HG03066 (cell line): ENCODE results near the gene TIAM1.
A peak's percentile ranks its signal among the peaks of the same experiment; 100 is the strongest.

ENCODE experiments used
- ATAC-seq: cut with Tn5 transposase; IDR thresholded peaks from one replicate; pipeline ENCODE4 v1.9.1; 2021; ENCODE audit warnings: low read depth; ENCODE audit not compliant: unreplicated experiment

The TIAM1 gene

GRCh38 chr21:31343680-31344480 is at the start of gene TIAM1:
Gene TIAM1, minus strand, starts transcription at chr21:31344261. Its CDS starts 77,289 bp downstream, at chr21:31266972.
- ATAC-seq = peak; percentile 54

- no peak for ATAC-seq
These were observed 43.6 kb upstream of the TIAM1 start for GRCh38 chr21:31387560-31388186.

GRCh38 chr21:31386006-31386405 is 41.9 kb upstream of the TIAM1 start:
- no peak for ATAC-seq

- ATAC-seq = no peak
These were observed 39.7 kb upstream of the TIAM1 start for GRCh38 chr21:31383770-31384169.

- no peak for ATAC-seq
These were observed 38.0 kb upstream of the TIAM1 start for GRCh38 chr21:31382060-31382459.

- no peak for ATAC-seq
These were observed 32.2 kb upstream of the TIAM1 start for GRCh38 chr21:31376301-31376700.

GRCh38 chr21:31374395-31374794 is 30.3 kb upstream of the TIAM1 start:
- no peak for ATAC-seq

- ATAC-seq = no peak
These were observed 28.4 kb upstream of the TIAM1 start for GRCh38 chr21:31372471-31372765.

GRCh38 chr21:31371715-31372470 is 27.8 kb upstream of the TIAM1 start:
- ATAC-seq = no peak

GRCh38 chr21:31370893-31371544 is 27.0 kb upstream of the TIAM1 start:
- no peak for ATAC-seq

- ATAC-seq = no peak
These were observed 26.3 kb upstream of the TIAM1 start for GRCh38 chr21:31370281-31370892.

GRCh38 chr21:31368361-31368760 is 24.3 kb upstream of the TIAM1 start:
- no peak for ATAC-seq

- no peak for ATAC-seq
These were observed 23.7 kb upstream of the TIAM1 start for GRCh38 chr21:31367801-31368200.

GRCh38 chr21:31366825-31367224 is 22.8 kb upstream of the TIAM1 start:
- ATAC-seq = no peak

- ATAC-seq = no peak
These were observed 20.3 kb upstream of the TIAM1 start for GRCh38 chr21:31364253-31364945.

- ATAC-seq = no peak
These were observed 19.7 kb upstream of the TIAM1 start for GRCh38 chr21:31363720-31364119.

- no peak for ATAC-seq
These were observed 16.7 kb upstream of the TIAM1 start for GRCh38 chr21:31360717-31361116.

GRCh38 chr21:31358158-31358557 is 14.1 kb upstream of the TIAM1 start:
- ATAC-seq = no peak

- ATAC-seq = no peak
These were observed 12.4 kb upstream of the TIAM1 start for GRCh38 chr21:31356440-31356839.
